Mesendoderm (in vitro differentiated cells): Measurements from ENCODE around the gene CEP43.

Experiments used
- DNase-seq: peaks from one replicate; pipeline ENCODE4 v3.0.0; 2013
- H2AK5ac ChIP-seq: 2 replicates; pipeline ENCODE4 v1.6.1; 2013; ENCODE audit warnings: low read length, inconsistent platforms
- H2BK120ac ChIP-seq: 2 replicates; pipeline ENCODE4 v1.6.1; 2013; ENCODE audit warnings: low read depth, mild to moderate bottlenecking, low read length, moderate library complexity, mixed read lengths
- H2BK15ac ChIP-seq: replicated peaks from 2 replicates; pipeline ENCODE4 v1.6.1; 2013; ENCODE audit warnings: low read depth, mild to moderate bottlenecking, moderate library complexity
- H2BK5ac ChIP-seq: 2 replicates; pipeline ENCODE4 v1.6.1; 2013; ENCODE audit warnings: low read length, inconsistent platforms
- H3K18ac ChIP-seq: 2 replicates; pipeline ENCODE4 v1.6.1; 2013; ENCODE audit warnings: mild to moderate bottlenecking, low read length, mixed read lengths
- H3K23ac ChIP-seq: one replicate; pipeline ENCODE4 v1.6.1; 2013; ENCODE audit warnings: low read length
- H3K27ac ChIP-seq: 2 replicates; pipeline ENCODE4 v1.5.1; 2013; ENCODE audit warnings: low read depth, mild to moderate bottlenecking, inconsistent platforms, low read length, moderate library complexity
- H3K27me3 ChIP-seq: 2 replicates; pipeline ENCODE4 v1.6.1; 2013; ENCODE audit warnings: low read length, control low read depth, mild to moderate bottlenecking, inconsistent platforms; ENCODE audit not compliant: insufficient read depth, poor library complexity
- H3K36me3 ChIP-seq: 2 replicates; pipeline ENCODE4 v1.6.1; 2013; ENCODE audit warnings: low read length, inconsistent platforms; ENCODE audit not compliant: control insufficient read depth, insufficient read depth
- H3K4ac ChIP-seq: one replicate; pipeline ENCODE4 v1.6.1; 2013; ENCODE audit warnings: low read depth, mild to moderate bottlenecking, low read length, moderate library complexity
- H3K4me1 ChIP-seq: 2 replicates; pipeline ENCODE4 v1.6.1; 2013; ENCODE audit warnings: low read depth, low read length, inconsistent platforms; ENCODE audit not compliant: control insufficient read depth
- H3K4me2 ChIP-seq: 2 replicates; pipeline ENCODE4 v1.6.1; 2013; ENCODE audit warnings: low read length
- H3K4me3 ChIP-seq: 2 replicates; pipeline ENCODE4 v1.5.1; 2013; ENCODE audit warnings: mild to moderate bottlenecking, low read length
- H3K56ac ChIP-seq: one replicate; pipeline ENCODE4 v1.6.1; 2013; ENCODE audit warnings: low read length
- H3K79me1 ChIP-seq: 2 replicates; pipeline ENCODE4 v1.6.1; 2013; ENCODE audit warnings: low read length, inconsistent platforms
- H3K79me2 ChIP-seq: 2 replicates; pipeline ENCODE4 v1.6.1; 2013; ENCODE audit warnings: mild to moderate bottlenecking, low read length; ENCODE audit not compliant: control insufficient read depth, insufficient read depth
- H3K9ac ChIP-seq: 2 replicates; pipeline ENCODE4 v1.6.1; 2013; ENCODE audit warnings: low read length, inconsistent platforms
- H4K5ac ChIP-seq: one replicate; pipeline ENCODE4 v1.6.1; 2013; ENCODE audit warnings: low read length
- H4K8ac ChIP-seq: one replicate; pipeline ENCODE4 v1.6.1; 2013; ENCODE audit warnings: low read depth, mild to moderate bottlenecking, control low read depth, low read length, moderate library complexity
- WGBS: extraction: QIAGEN DNeasy Blood & Tissue Kit; methylation state at CpG from one replicate; pipeline ENCODE4 v1.1.7; 2013; ENCODE audit warnings: low lambda C conversion rate, missing lambda C conversion rate; ENCODE audit not compliant: insufficient coverage; ENCODE audit errors: extremely low coverage; 5-methylcytosine and 5-hydroxymethylcytosine counted together

The CEP43 gene

GRCh38 chr6:166972101-166972500, 27.1 kb upstream of the CEP43 start:
- H3K18ac ChIP-seq = no peak overlapping the region

GRCh38 chr6:166976636-166977035, 22.6 kb upstream of the CEP43 start:
- no peak overlapping the region for H3K9ac ChIP-seq
- no peak overlapping the region for H3K18ac ChIP-seq
- H3K79me2 ChIP-seq = no peaks in the 10 kb centered on the region
- H3K4me1 ChIP-seq = no peaks in the 10 kb centered on the region
- H2BK5ac ChIP-seq = no peak overlapping the region
- no peak overlapping the region for H2BK120ac ChIP-seq
- H3K27me3 ChIP-seq = no peaks in the 10 kb centered on the region
- H3K4me3 ChIP-seq = no peak overlapping the region
- H2AK5ac ChIP-seq = no peak overlapping the region
- no peak overlapping the region for H4K8ac ChIP-seq
- no peak overlapping the region for H3K23ac ChIP-seq
- H3K4ac ChIP-seq = no peak overlapping the region
- H3K79me1 ChIP-seq = no peaks in the 10 kb centered on the region
- H3K56ac ChIP-seq = no peak overlapping the region
- WGBS = no CpG with 5 or more reads among the region's 2 CpGs
- no peak overlapping the region for H4K5ac ChIP-seq
- DNase-seq = no peak
- H3K36me3 ChIP-seq = no peaks in the 10 kb centered on the region
- H3K27ac ChIP-seq = no peak overlapping the region
- H3K4me2 ChIP-seq = no peak overlapping the region
- H2BK15ac ChIP-seq = no peak overlapping the region

More at GRCh38 chr6:166972101-166972500, 27.1 kb upstream of the CEP43 start:
- no peak for DNase-seq
- Histone ChIP-seq H3K4me3 (no peak overlapping the region), H3K4me2 (no peak overlapping the region), H3K79me2 (no peaks in the 10 kb centered on the region), H3K27ac (no peak overlapping the region), H2BK15ac (no peak overlapping the region), H3K79me1 (no peaks in the 10 kb centered on the region), H3K4me1 (no peaks in the 10 kb centered on the region), H4K8ac (no peak overlapping the region), H3K27me3 (no peaks in the 10 kb centered on the region), H2AK5ac (no peak overlapping the region), H3K4ac (no peak overlapping the region), H3K9ac (no peak overlapping the region), H2BK5ac (no peak overlapping the region), H2BK120ac (no peak overlapping the region), H3K56ac (no peak overlapping the region), H4K5ac (no peak overlapping the region), H3K23ac (no peak overlapping the region), H3K36me3 (no peaks in the 10 kb centered on the region)
- no CpG with 5 or more reads among the region's 2 CpGs for WGBS

- Histone ChIP-seq H3K4me2 (no peak overlapping the region), H3K27ac (no peak overlapping the region), H3K79me1 (no peaks in the 10 kb centered on the region), H3K79me2 (no peaks in the 10 kb centered on the region), H3K4me1 (no peaks in the 10 kb centered on the region), H2BK15ac (no peak overlapping the region), H3K23ac (no peak overlapping the region), H2BK5ac (no peak overlapping the region), H3K4me3 (no peak overlapping the region), H3K27me3 (no peaks in the 10 kb centered on the region), H2BK120ac (no peak overlapping the region), H3K36me3 (no peaks in the 10 kb centered on the region), H4K5ac (no peak overlapping the region), H2AK5ac (no peak overlapping the region), H3K18ac (no peak overlapping the region), H3K4ac (no peak overlapping the region), H3K56ac (no peak overlapping the region), H4K8ac (no peak overlapping the region), H3K9ac (no peak overlapping the region)
- no CpG with 5 or more reads among the region's 9 CpGs for WGBS
- DNase-seq = no peak
These were observed 21.3 kb upstream of the CEP43 start for GRCh38 chr6:166977621-166978525.

- Histone ChIP-seq H3K9ac (no peak overlapping the region), H3K23ac (no peak overlapping the region), H3K27ac (no peak overlapping the region), H3K79me1 (peaks cover 4% of the 10 kb centered on the region), H3K4me2 (no peak overlapping the region), H3K27me3 (no peaks in the 10 kb centered on the region), H2AK5ac (no peak overlapping the region), H4K8ac (no peak overlapping the region), H2BK120ac (no peak overlapping the region), H3K4me3 (no peak overlapping the region), H3K4me1 (no peaks in the 10 kb centered on the region), H3K36me3 (peaks cover 2% of the 10 kb centered on the region), H3K56ac (no peak overlapping the region), H2BK5ac (no peak overlapping the region), H2BK15ac (no peak overlapping the region), H3K18ac (no peak overlapping the region), H3K79me2 (peaks cover 2% of the 10 kb centered on the region), H3K4ac (no peak overlapping the region), H4K5ac (no peak overlapping the region)
- DNase-seq = no peak
- no CpG with 5 or more reads among the region's 3 CpGs for WGBS
These were observed 18.5 kb upstream of the CEP43 start for GRCh38 chr6:166980738-166981137.

GRCh38 chr6:166987448-166987847, 11.7 kb upstream of the CEP43 start:
- Histone ChIP-seq H4K8ac (no peak overlapping the region), H2BK15ac (no peak overlapping the region), H3K4me3 (no peak overlapping the region), H3K23ac (no peak overlapping the region), H2BK5ac (no peak overlapping the region), H3K4ac (no peak overlapping the region), H2AK5ac (no peak overlapping the region), H3K79me1 (peaks cover 10% of the 10 kb centered on the region), H3K4me1 (peaks cover 2% of the 10 kb centered on the region), H3K18ac (no peak overlapping the region), H2BK120ac (no peak overlapping the region), H3K36me3 (peaks cover 2% of the 10 kb centered on the region), H3K9ac (no peak overlapping the region), H3K27me3 (no peaks in the 10 kb centered on the region), H4K5ac (no peak overlapping the region), H3K4me2 (no peak overlapping the region), H3K79me2 (peaks cover 2% of the 10 kb centered on the region), H3K56ac (no peak overlapping the region), H3K27ac (no peak overlapping the region)
- DNase-seq = no peak
- WGBS = no CpG with 5 or more reads among the region's 6 CpGs
